CD14-positive monocyte (primary cell): ENCODE data around the gene HSPH1. TPM values are rescaled to one million over a fixed set of nuclear protein-coding genes. Genes with fewer than 3 reads are reported as not detected.

Source experiments
- DNase-seq, 3 donors: peaks; one replicate each; pipeline ENCODE4 v3.0.0-alpha.2; 2011 to 2022
- H2AFZ ChIP-seq: 2 replicates; pipeline ENCODE4 v1.6.0; 2012; ENCODE audit warnings: mild to moderate bottlenecking, low read depth, low read length, inconsistent platforms; ENCODE audit not compliant: insufficient read depth, poor library complexity, severe bottlenecking
- H3K27ac ChIP-seq, 2 donors: 1 replicate in 1 of 2; 2 replicates in 1 of 2; pipeline ENCODE4 v1.5.1; 2012 to 2013; ENCODE audit warnings: low read length in 2 of 2, control low read depth in 1 of 2, inconsistent platforms in 1 of 2, low read depth in 1 of 2, mild to moderate bottlenecking in 1 of 2
- H3K27me3 ChIP-seq, 2 donors: one replicate each; pipeline versions ENCODE4 v1.6.0 to v1.6.1; 2011 to 2013; ENCODE audit warnings: low read length in 2 of 2; ENCODE audit not compliant: control insufficient read depth in 2 of 2, insufficient read depth in 2 of 2
- H3K36me3 ChIP-seq, 2 donors: replicated peaks in 1 of 2; 1 replicate in 1 of 2; 2 replicates in 1 of 2; pipeline versions ENCODE4 v1.5.1 to v1.6.1; 2012 to 2013; ENCODE audit warnings: low read length in 2 of 2, control low read depth in 1 of 2, inconsistent platforms in 1 of 2, mild to moderate bottlenecking in 1 of 2; ENCODE audit not compliant: insufficient read depth in 2 of 2, control insufficient read depth in 1 of 2
- H3K4me1 ChIP-seq, 2 donors: 1 replicate in 1 of 2; 2 replicates in 1 of 2; pipeline versions ENCODE4 v1.5.1 to v1.6.1; 2012 to 2013; ENCODE audit warnings: low read length in 2 of 2, control low read depth in 1 of 2, inconsistent platforms in 1 of 2, mild to moderate bottlenecking in 1 of 2, moderate library complexity in 1 of 2; ENCODE audit not compliant: insufficient read depth in 2 of 2, control insufficient read depth in 1 of 2
- H3K4me2 ChIP-seq: replicated peaks from 2 replicates; pipeline ENCODE3; 2012; ENCODE audit warnings: low read length, moderate library complexity, mild to moderate bottlenecking; ENCODE audit not compliant: poor library complexity, severe bottlenecking; ENCODE audit errors: extremely low read depth
- H3K4me3 ChIP-seq, 3 experiments: fragments of 200-600 bp in 1 of 3; sonication (generic) in 1 of 3; replicated peaks in 1 of 3; 1 replicate in 2 of 3; 2 replicates in 1 of 3; pipeline ENCODE4 v1.5.1; 2011 to 2013; ENCODE audit warnings: low read length in 3 of 3, mild to moderate bottlenecking in 3 of 3, control low read depth in 2 of 3, low read depth in 2 of 3, inconsistent platforms in 1 of 3, moderate library complexity in 1 of 3
- H3K79me2 ChIP-seq: 2 replicates; pipeline ENCODE4 v1.6.0; 2012; ENCODE audit warnings: mild to moderate bottlenecking, control low read depth, inconsistent platforms, low read length, moderate library complexity; ENCODE audit not compliant: insufficient read depth
- H3K9ac ChIP-seq: 2 replicates; pipeline ENCODE4 v1.6.0; 2017; ENCODE audit warnings: low read length, mild to moderate bottlenecking; ENCODE audit not compliant: insufficient read depth, poor library complexity, severe bottlenecking
- H3K9me3 ChIP-seq, 2 donors: replicated peaks in 1 of 2; 1 replicate in 1 of 2; 2 replicates in 1 of 2; pipeline versions ENCODE4 v1.5.1 to v1.6.1; 2012 to 2013; ENCODE audit warnings: low read length in 2 of 2, control low read depth in 1 of 2; ENCODE audit not compliant: control insufficient read depth in 1 of 2, insufficient read depth in 1 of 2
- H4K20me1 ChIP-seq: 2 replicates; pipeline ENCODE4 v1.6.0; 2012; ENCODE audit warnings: mild to moderate bottlenecking, low read length, control low read depth, moderate library complexity; ENCODE audit not compliant: insufficient read depth
- H3K27ac Mint-ChIP-seq, 7 donors: one replicate each; pipeline ENCODE4 v1.8.0; 2020; ENCODE audit warnings: mild to moderate bottlenecking in 7 of 7, mixed read lengths in 7 of 7, moderate library complexity in 6 of 7, inconsistent platforms in 2 of 7
- H3K27me3 Mint-ChIP-seq, 3 donors: one replicate each; pipeline ENCODE4 v1.8.0; 2021 to 2022; ENCODE audit warnings: low read depth in 3 of 3, mild to moderate bottlenecking in 3 of 3, mixed read lengths in 3 of 3, moderate library complexity in 3 of 3, inconsistent platforms in 1 of 3
- H3K36me3 Mint-ChIP-seq, 2 donors: one replicate each; pipeline ENCODE4 v1.8.0; 2020; ENCODE audit warnings: mixed read lengths in 2 of 2, inconsistent platforms in 1 of 2, mild to moderate bottlenecking in 1 of 2
- H3K4me1 Mint-ChIP-seq: one replicate; pipeline ENCODE4 v1.8.0; 2020; ENCODE audit warnings: mild to moderate bottlenecking, mixed read lengths
- H3K4me3 Mint-ChIP-seq, 2 donors: one replicate each; pipeline ENCODE4 v1.8.0; 2020; ENCODE audit warnings: mild to moderate bottlenecking in 2 of 2, mixed read lengths in 2 of 2, moderate library complexity in 1 of 2
- H3K9me3 Mint-ChIP-seq, 7 donors: one replicate each; pipeline ENCODE4 v1.8.0; 2020 to 2022; ENCODE audit warnings: mixed read lengths in 7 of 7, mild to moderate bottlenecking in 6 of 7, moderate library complexity in 6 of 7, inconsistent platforms in 2 of 7
- CTCF ChIP-seq: fragments of 200-600 bp; IDR thresholded peaks from one replicate; pipeline ENCODE4 v1.8.0; 2022; ENCODE audit warnings: antibody characterized with exemption, mild to moderate bottlenecking
- WGBS: methylation state at CpG from one replicate; pipeline ENCODE4 v1.1.5; 2013; ENCODE audit warnings: missing lambda C conversion rate; ENCODE audit not compliant: insufficient coverage; 5-methylcytosine and 5-hydroxymethylcytosine counted together
- intact Hi-C, 2 donors: fragments of 100-400 bp; cut with micrococcal nuclease; formaldehyde crosslinking; loops; one replicate each; pipeline versions ENCODE4 v1.15.0 to v1.15.1; 2023
- polyA plus RNA-seq, 3 donors: library from polyadenylated mRNA; depleted of rRNA in 1 of 3; unstranded in 2 of 3; stranded (reverse) in 1 of 3; fragments of 300-500 nt in 2 of 3; fragments of >200 nt in 1 of 3; fragmentation: Illumina TruSeq in 2 of 3; gene quantifications; 1 replicate in 2 of 3; 2 replicates in 1 of 3; pipeline ENCODE4 v1.2.3, GENCODE V29; 2012 to 2021

The HSPH1 gene
- polyA plus RNA-seq, 3 donors: 7.4 to 11.3 (median 9.1) TPM

- H3K4me2 ChIP-seq: no peak overlapping the region
- no peaks in the 10 kb centered on the region for H4K20me1 ChIP-seq
- no peak overlapping the region for H2AFZ ChIP-seq
- Mint-ChIP-seq H3K36me3 (no peaks in the 10 kb centered on the region), H3K4me3 (no peak overlapping the region), H3K4me1 (peaks cover 5% of the 10 kb centered on the region), H3K9me3 (peaks cover 0 to 7% (median 4%) of the 10 kb centered on the region in 7 donors), H3K27ac (no peak overlapping the region), H3K27me3 (peaks cover 0 to 2% (median 1%) of the 10 kb centered on the region in 3 donors)
- DNase-seq: no peak
- intact Hi-C loops: no loop called here
- TF ChIP-seq CTCF: no peak
- no peak overlapping the region for H3K4me3 ChIP-seq
- H3K9ac ChIP-seq: no peak overlapping the region
- no peaks in the 10 kb centered on the region for H3K36me3 ChIP-seq
- no peaks in the 10 kb centered on the region for H3K27me3 ChIP-seq
- no peak overlapping the region for H3K27ac ChIP-seq
- H3K9me3 ChIP-seq: no peaks in the 10 kb centered on the region
- H3K4me1 ChIP-seq: no peaks in the 10 kb centered on the region
- 59% methylated on average over 3 of the region's 6 CpGs for WGBS
- H3K79me2 ChIP-seq: no peaks in the 10 kb centered on the region
Measured at GRCh38 chr13:31184451-31184850, 22.7 kb upstream of the HSPH1 start.

- H3K4me2 ChIP-seq: no peak overlapping the region
- no peak overlapping the region for H3K4me3 ChIP-seq
- no peaks in the 10 kb centered on the region for H3K27me3 ChIP-seq
- H3K79me2 ChIP-seq: no peaks in the 10 kb centered on the region
- Mint-ChIP-seq H3K27me3 (peaks cover 0 to 5% (median 0%) of the 10 kb centered on the region in 3 donors), H3K9me3 (peaks cover under 1 to 7% (median 3%) of the 10 kb centered on the region in 7 donors), H3K4me3 (no peak overlapping the region), H3K4me1 (peaks cover 8% of the 10 kb centered on the region), H3K27ac (no peak overlapping the region), H3K36me3 (no peaks in the 10 kb centered on the region)
- H4K20me1 ChIP-seq: no peaks in the 10 kb centered on the region
- intact Hi-C loops: no loop called here
- WGBS: 97% methylated on average over 19 of the region's 26 CpGs
- TF ChIP-seq CTCF: no peak
- H3K27ac ChIP-seq: no peak overlapping the region
- H2AFZ ChIP-seq: no peak overlapping the region
- H3K9me3 ChIP-seq: no peaks in the 10 kb centered on the region
- H3K36me3 ChIP-seq: no peaks in the 10 kb centered on the region
- H3K4me1 ChIP-seq: no peaks in the 10 kb centered on the region
- H3K9ac ChIP-seq: no peak overlapping the region
- DNase-seq: no peak
Measured at GRCh38 chr13:31182987-31183386, 21.3 kb upstream of the HSPH1 start.
